ENCODE measurements around the gene SPTSSB. TPM values are rescaled to one million over a fixed set of nuclear protein-coding genes. Genes with fewer than 3 reads are reported as not detected.

Gene SPTSSB
- total and polyA plus RNA-seq, 2 experiments from 2014 or later, result 23.5 to 33.5 TPM

- DNase-seq (ENCODE audit: low spot score), result no peak
- no peak for ATAC-seq
- Mint-ChIP-seq H3K4me3 (no peak overlapping the region), H3K4me1 (peaks cover 8% of the 10 kb centered on the region; the same call in 2 of the 3 replicates), H3K27me3 (ENCODE audit: insufficient read depth, low read depth, poor library complexity) (no peaks in the 10 kb centered on the region), H3K9me3 (no peaks in the 10 kb centered on the region), H3K36me3 (ENCODE audit: low read depth) (no peaks in the 10 kb centered on the region; the same call in 2 of the 3 replicates), H3K27ac (no peak overlapping the region)
- no peaks in the 10 kb centered on the region for H3F3A ChIP-seq (replicated peaks; ENCODE audit: low read depth)
- no peaks in the 10 kb centered on the region for H3K36me3 ChIP-seq (ENCODE audit: insufficient read depth)
- TF ChIP-seq EZH2 (IDR thresholded peaks at IDR 0.05; ENCODE audit: low read depth, unreplicated experiment) (no peak), ZNF331 (CRISPR knock-in tag; IDR thresholded peaks at IDR 0.05; ENCODE audit: low read depth) (no peak), STAT1 (IDR thresholded peaks at IDR 0.05; ENCODE audit: unreplicated experiment) (no peak), ZNF462 (CRISPR knock-in tag; IDR thresholded peaks at IDR 0.05) (no peak)
- no peaks in the 10 kb centered on the region for H3K4me1 ChIP-seq (ENCODE audit: insufficient read depth)
- no peaks in the 10 kb centered on the region; the same call in 1 of the 2 replicates for H3K9me2 ChIP-seq (ENCODE audit: insufficient read depth)
- no peaks in the 10 kb centered on the region for H3K79me2 ChIP-seq (replicated peaks; ENCODE audit: insufficient read depth)
- no peaks in the 10 kb centered on the region for H3K27me3 ChIP-seq (ENCODE audit: insufficient read depth)
- no peak overlapping the region for H2AFZ ChIP-seq
- H3K4me2 ChIP-seq, result no peak overlapping the region
- H4K20me1 ChIP-seq (replicated peaks; ENCODE audit: insufficient read depth), result no peaks in the 10 kb centered on the region
- H3K27ac ChIP-seq (ENCODE audit: low read depth), result no peak overlapping the region
- H3K4me3 ChIP-seq, result no peak overlapping the region
These were observed 26.3 kb downstream of the SPTSSB start for GRCh38 chr3:161345023-161345422.

- no peak for TF ChIP-seq ZNF331 (CRISPR knock-in tag; IDR thresholded peaks at IDR 0.05; ENCODE audit: low read depth)
- no peak for TF ChIP-seq EZH2 (IDR thresholded peaks at IDR 0.05; ENCODE audit: low read depth, unreplicated experiment)
- no peak for TF ChIP-seq JUNB (IDR thresholded peaks at IDR 0.05; ENCODE audit: unreplicated experiment)
- Mint-ChIP-seq H3K36me3 (ENCODE audit: low read depth) (no peaks in the 10 kb centered on the region; the same call in 2 of the 3 replicates), H3K4me1 (no peaks in the 10 kb centered on the region), H3K9me3 (no peaks in the 10 kb centered on the region), H3K4me3 (no peak overlapping the region), H3K27ac (no peak overlapping the region), H3K27me3 (ENCODE audit: insufficient read depth, low read depth, poor library complexity) (no peaks in the 10 kb centered on the region)
- Histone ChIP-seq H3K27me3 (ENCODE audit: insufficient read depth) (no peaks in the 10 kb centered on the region), H2AFZ (no peak overlapping the region), H3K4me2 (no peak overlapping the region), H3K4me1 (ENCODE audit: insufficient read depth) (no peaks in the 10 kb centered on the region), H3F3A (replicated peaks; ENCODE audit: low read depth) (no peaks in the 10 kb centered on the region), H4K20me1 (replicated peaks; ENCODE audit: insufficient read depth) (no peaks in the 10 kb centered on the region), H3K36me3 (ENCODE audit: insufficient read depth) (no peaks in the 10 kb centered on the region), H3K27ac (ENCODE audit: low read depth) (no peak overlapping the region), H3K9me2 (ENCODE audit: insufficient read depth) (no peaks in the 10 kb centered on the region; the same call in 1 of the 2 replicates), H3K4me3 (no peak overlapping the region), H3K79me2 (replicated peaks; ENCODE audit: insufficient read depth) (no peaks in the 10 kb centered on the region)
- no peak for DNase-seq (ENCODE audit: low spot score)
- no peak for ATAC-seq
These were observed 27.3 kb downstream of the SPTSSB start for GRCh38 chr3:161343986-161344385.

Measured in GM23338 (cell line).